Activated T-helper 1 cell treated with Interleukin-2 at 50 U/mL for 16 hours (primary cell): ENCODE data around the gene DMAC1.

Source experiments
- DNase-seq: peaks from one replicate; pipeline ENCODE4 v3.0.0-alpha.2; 2020; ENCODE audit warnings: low read depth

The DMAC1 gene

GRCh38 chr9:7782400-7783120 is 17.0 kb downstream of the DMAC1 start:
- no peak for DNase-seq

- no peak for DNase-seq
Observed at GRCh38 chr9:7780261-7780988, 19.2 kb downstream of the DMAC1 start.

GRCh38 chr9:7778851-7779600 is 20.6 kb downstream of the DMAC1 start:
- no peak for DNase-seq

GRCh38 chr9:7777771-7778170 is 21.8 kb downstream of the DMAC1 start:
- DNase-seq = no peak

- no peak for DNase-seq
Observed at GRCh38 chr9:7770111-7770510, 29.5 kb downstream of the DMAC1 start.

GRCh38 chr9:7762600-7762999 is 37.0 kb downstream of the DMAC1 start:
- no peak for DNase-seq

- no peak for DNase-seq
Observed at GRCh38 chr9:7760014-7760415, 39.6 kb downstream of the DMAC1 start.

- no peak for DNase-seq
Observed at GRCh38 chr9:7756088-7756487, 43.5 kb downstream of the DMAC1 start.

- no peak for DNase-seq
Observed at GRCh38 chr9:7752481-7752880, 47.1 kb downstream of the DMAC1 start.
